NCI-H2029 (cell line): ENCODE results near the gene ZNF384.

Experiments used
- DNase-seq: peaks from one replicate; lab custom pipeline; 2025; lab: John Stamatoyannopoulos, UW

Gene ZNF384

GRCh38 chr12:6699259-6699988 is 10.2 kb upstream of the ZNF384 start:
- DNase-seq: no peak

- DNase-seq: no peak
These were observed 9.3 kb upstream of the ZNF384 start for GRCh38 chr12:6698352-6699046.

DNA sequence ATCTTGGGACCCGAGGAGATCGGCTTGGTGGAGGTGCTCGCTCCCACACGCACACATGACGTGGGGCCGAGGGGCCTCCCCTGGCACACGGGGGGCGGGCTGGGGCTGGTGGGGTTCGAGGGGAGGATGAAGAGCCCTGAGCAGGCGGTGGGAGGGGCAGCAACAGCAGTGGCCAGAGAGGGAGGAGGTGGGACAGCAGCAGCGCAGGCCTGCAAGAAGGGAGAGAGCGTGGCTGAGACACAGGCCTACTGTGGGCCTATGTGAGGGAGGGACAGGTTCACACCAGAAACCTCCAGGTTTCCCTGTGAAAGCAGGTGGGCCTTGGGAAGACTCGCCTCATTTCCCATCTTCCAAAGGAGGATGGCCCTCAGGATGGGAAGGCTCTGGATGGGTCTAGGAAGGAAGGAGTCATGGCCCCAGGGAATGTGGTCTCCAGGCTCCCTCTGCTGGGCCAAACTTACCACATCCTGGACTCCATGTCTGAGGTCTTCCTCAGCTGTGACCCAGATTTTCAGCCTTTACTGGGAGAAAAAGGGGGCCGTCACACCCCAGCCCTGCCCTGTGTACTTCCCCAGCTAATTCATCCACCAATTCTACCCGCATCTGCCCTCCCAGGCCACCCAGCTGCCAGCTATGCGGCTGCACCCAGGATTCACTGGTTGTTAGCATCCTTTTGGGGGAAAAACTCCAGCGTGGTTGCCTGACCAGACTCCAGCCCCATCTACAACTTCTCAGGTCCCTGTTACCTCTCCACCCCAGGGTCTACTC is 8.6 kb upstream of the ZNF384 start:
- no peak for DNase-seq

- no peak for DNase-seq
These were observed 7.8 kb upstream of the ZNF384 start for GRCh38 chr12:6696690-6697583.

DNA sequence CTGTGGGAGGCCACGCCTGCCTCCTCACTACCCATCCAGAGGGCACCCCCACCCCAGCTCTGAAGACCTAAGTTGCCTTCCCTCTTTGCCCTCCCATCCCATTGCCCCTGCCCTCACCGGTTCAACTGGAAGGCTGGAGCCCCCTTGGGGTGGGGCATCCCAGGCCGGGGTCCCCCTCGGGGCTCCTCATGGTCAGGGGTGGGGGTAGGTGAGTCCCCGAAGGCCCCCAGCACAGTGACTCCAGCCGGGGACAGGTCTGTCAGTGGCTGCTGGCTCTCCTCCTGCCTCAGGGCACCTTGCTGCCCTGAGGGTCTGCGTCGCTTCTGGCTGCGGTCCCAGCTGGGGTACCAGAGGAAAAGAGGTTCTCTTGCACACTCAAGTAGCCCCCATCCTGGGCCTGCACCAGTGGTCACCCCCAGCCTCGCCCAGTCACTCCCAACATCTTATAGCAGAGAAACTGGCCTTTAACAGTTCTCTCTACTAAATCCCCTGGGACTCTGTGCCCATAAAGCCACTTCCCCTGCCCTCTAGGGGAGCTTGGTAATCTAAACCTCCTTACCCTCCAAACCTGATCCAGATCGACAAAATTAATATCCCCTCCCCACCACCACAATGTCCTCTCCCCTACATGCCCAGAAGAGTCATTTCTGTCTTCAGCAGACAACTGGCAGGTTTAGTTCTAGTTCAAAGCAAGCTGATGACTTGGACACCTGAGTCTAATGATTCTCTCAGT is 6.3 kb upstream of the ZNF384 start:
- no peak for DNase-seq

GRCh38 chr12:6694701-6695100 is 5.5 kb upstream of the ZNF384 start:
- DNase-seq: no peak

GRCh38 chr12:6693832-6694355 is 4.7 kb upstream of the ZNF384 start:
- no peak for DNase-seq

DNA sequence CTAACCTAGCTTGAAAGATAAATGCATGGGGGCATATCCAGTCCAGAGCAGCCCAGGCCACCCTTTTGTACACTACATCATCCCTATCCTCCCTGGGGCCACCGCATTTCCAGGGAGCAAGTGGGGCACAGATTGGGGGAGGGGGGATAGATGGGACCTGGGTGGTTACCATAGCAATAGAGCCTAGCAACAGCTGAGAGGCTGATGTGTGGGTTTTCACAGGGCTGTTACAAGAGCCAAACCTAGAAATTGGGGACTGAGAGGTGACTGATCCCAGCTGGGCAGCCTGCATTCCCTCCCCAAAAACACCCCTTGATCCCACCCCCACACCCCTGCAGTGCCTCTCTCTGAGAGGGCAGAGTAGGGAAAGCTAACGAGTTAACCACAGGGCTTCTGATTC is 3.7 kb upstream of the ZNF384 start:
- DNase-seq: no peak

GRCh38 chr12:6691473-6691872 is 2.3 kb upstream of the ZNF384 start:
- DNase-seq: no peak

DNA sequence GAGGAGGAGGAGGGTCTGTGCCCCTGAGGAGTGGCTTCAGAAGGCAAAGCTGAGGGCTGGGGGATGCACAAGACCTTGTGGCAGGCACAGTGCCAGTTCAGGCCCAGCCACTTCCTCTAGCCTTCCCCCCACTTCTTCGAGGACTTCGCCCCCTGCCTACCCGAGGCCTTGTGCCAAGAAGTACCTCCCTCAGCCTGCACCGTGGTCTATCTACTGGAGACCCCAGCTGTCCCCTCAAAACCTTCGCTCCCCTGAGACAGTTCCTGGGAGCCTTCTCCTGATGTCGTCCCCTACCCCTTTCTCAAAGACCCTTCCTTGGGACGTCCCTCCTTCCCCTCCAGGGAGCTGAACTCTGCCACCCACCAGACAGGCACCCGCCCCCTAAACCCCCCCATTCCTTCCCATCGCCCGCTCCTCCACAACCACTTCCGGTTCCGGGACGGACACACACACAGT is 604 bp downstream of the ZNF384 start:
- no peak for DNase-seq

DNA sequence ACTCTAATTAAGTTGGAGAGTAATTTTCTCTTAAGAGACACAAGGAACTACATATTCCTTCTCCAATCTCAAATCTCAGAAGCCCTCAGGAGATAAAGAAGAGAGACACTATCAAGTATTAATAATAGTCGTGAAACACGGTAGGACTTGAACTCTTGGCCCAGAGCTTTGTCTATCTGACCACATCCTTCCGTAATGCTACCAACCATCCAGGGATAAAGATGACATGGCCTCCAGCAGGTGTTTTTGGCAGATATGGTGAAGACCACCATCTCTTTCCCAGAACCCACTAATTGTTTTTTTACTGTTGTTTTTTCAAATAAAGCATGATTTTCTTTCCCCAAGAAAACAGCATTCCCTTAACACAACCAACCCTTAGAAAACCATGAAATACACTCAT is 3.4 kb downstream of the ZNF384 start:
- DNase-seq: no peak

GRCh38 chr12:6684609-6685008 is 4.6 kb downstream of the ZNF384 start:
- peak; percentile 32 for DNase-seq

- DNase-seq: no peak
These were observed 12.2 kb downstream of the ZNF384 start for GRCh38 chr12:6676962-6677361.

GRCh38 chr12:6672143-6672542 is 17.0 kb downstream of the ZNF384 start:
- no peak for DNase-seq

DNA sequence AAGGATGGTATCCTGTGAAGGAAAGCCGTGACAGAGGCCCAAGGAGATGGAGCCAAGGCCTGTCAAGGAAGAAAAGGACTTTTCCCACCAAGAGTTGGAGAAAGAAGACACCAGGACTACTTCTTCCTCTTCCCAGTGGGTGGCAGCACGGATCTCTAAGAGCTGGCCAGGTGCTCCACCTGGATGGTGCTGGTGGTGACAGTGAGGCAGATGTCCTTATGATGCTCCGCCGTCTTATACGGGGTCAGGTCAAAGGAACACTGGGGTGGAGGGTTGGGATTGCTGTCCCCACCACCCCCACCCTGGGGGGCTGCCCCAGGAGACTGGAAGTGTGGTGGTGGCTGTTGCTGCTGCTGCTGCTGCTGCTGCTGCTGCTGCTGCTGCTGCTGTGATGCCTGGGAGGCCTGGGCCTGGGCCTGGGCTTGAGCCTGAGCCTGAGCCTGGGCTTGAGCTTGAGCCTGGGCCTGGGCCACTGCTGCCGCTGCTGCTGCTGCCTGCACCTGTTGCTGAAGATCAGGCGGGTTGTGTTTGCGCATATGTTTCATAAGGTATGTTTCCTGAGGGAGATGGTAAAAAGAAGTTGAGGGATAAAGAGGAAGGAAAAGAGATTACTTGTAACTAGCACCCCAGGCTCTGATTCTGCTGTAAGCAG is 21.5 kb downstream of the ZNF384 start:
- no peak for DNase-seq

GRCh38 chr12:6666211-6666610 is 23.0 kb downstream of the ZNF384 start:
- no peak for DNase-seq

DNA sequence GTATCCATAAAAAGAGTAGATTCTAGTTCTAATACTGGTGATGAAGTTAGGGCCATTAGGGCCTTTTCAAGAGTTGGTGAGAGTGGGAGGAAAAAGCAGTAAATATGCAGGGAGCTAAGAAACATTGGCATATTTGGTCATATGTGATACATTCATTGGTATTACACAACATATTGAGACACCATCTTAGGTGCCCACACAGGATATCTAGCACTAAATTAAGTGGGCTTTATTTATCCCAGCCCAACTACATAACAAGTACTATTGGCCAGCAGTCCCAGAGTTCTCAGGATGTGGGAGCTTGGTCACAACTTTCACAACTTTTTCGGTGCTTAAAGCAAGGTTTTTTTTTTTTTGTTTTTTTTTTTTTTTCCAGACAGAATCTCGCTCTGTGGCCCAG is 24.3 kb downstream of the ZNF384 start:
- no peak for DNase-seq

DNA sequence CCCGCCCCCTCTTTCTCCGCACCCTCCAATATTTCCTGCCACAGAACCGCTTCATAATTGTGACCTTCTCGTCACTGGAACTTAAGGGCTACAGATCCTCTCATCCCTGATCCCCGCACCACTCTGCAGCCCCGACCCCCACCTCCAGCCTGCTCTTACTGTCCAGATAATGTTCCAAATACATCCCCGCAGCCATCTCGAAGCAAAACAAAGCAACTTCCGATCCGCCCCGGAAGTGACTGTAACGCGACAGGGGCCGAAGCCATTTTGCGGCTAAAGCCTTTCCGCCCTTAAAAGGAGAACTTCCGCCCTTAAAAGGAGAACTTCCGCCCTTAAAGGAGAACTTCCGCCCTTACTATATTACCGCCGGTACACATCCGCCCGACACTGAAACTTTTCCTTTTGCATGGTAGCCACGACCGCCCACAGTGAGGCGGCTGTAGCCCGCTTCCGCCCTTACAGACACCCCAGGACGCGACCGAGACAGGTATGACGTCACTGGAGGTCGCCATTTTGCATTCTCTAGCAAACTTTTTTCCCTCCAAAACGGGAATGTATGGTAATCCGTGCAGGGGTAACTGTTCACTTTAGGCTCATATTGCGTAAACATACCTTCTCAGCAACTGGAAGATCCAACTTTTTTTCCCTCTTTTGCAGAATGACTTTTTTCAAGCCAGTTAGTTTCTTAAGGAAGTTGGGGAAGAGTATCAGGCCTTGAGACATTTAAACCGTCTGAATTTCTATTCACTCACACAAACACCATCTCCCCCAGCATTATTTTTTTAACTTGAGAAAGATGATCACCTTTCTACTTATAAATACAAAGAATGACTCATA is 26.1 kb downstream of the ZNF384 start, which contains the start of gene ING4:
ING4 (minus strand) TSS at position 214 of the 837 bp plus-strand sequence; CDS start at position 196, 18 bp downstream.
- peak; percentile 99 for DNase-seq

- DNase-seq: no peak
These were observed 26.6 kb downstream of the ZNF384 start for GRCh38 chr12:6662602-6662905.

GRCh38 chr12:6653987-6654386 is 35.2 kb downstream of the ZNF384 start:
- DNase-seq: no peak
